HL-60 (cell line): Measurements from ENCODE around the gene SHANK3.
"Not testable (repeated sequence)": the region's sequence is repeated elsewhere in the genome, so short reads cannot be mapped to it uniquely, and the experiment has no call there.

ENCODE experiments used
- DNase-seq, 2 experiments: peaks; one replicate each; pipeline ENCODE4 v3.0.0-alpha.2; 2010 to 2020; ENCODE audit warnings: low read depth in 1 of 2, low spot score in 1 of 2
- H3K27ac ChIP-seq: fragments of 250-450 bp; sonication (Bioruptor Pico); replicated peaks from 2 replicates; pipeline ENCODE4 v1.5.1; 2020; ENCODE audit warnings: mild to moderate bottlenecking, moderate library complexity
- H3K27me3 ChIP-seq: fragments of 250-450 bp; sonication (Bioruptor Pico); 2 replicates; pipeline ENCODE4 v1.5.1; 2021; ENCODE audit warnings: mild to moderate bottlenecking, moderate library complexity; ENCODE audit not compliant: insufficient read depth, poor library complexity, severe bottlenecking
- H3K4me3 ChIP-seq: replicated peaks from 2 replicates; pipeline ENCODE4 v1.5.1; 2011; ENCODE audit warnings: mild to moderate bottlenecking, control low read depth, low read length; ENCODE audit not compliant: insufficient read depth
- CTCF ChIP-seq: IDR thresholded peaks from one replicate; pipeline ENCODE4 v1.5.1; 2011; ENCODE audit warnings: low read length, control low read depth, inconsistent platforms; ENCODE audit not compliant: insufficient read depth
- GABPA ChIP-seq: IDR thresholded peaks from 2 replicates; pipeline ENCODE4 v1.6.1; 2012; ENCODE audit warnings: low read depth
- POLR2AphosphoS5 ChIP-seq: IDR thresholded peaks from 2 replicates; pipeline ENCODE4 v1.6.1; 2012; ENCODE audit warnings: low read depth
- SPI1 ChIP-seq: IDR thresholded peaks from 2 replicates; pipeline ENCODE4 v1.6.1; 2012; ENCODE audit warnings: low read depth, mild to moderate bottlenecking, borderline replicate concordance
- TF ChIP-seq, protein P1 (sequence below): IDR thresholded peaks from 2 replicates; pipeline ENCODE4 v1.6.1; 2012; ENCODE audit warnings: low read depth; ENCODE audit not compliant: insufficient replicate concordance

SHANK3 gene

DNA sequence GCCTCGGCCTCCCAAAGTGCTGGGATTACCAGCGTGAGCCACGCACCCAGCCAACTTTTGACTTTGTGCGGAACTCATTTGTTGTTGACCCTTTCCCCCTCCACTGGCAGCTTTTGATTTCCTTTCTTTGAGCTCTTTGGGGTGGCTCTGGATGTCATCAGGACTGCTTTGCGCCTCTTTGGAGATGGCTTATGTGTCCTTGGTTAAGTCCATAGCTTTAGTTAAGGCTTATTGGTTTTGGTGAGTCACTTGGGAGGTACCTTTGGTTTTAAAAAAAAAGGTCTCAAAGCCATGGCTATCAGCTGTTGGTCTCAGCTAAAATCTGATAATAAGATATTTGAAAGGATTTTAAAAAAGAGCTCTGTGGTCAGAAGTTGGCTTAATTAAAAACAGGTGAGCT is 39.5 kb upstream of the SHANK3 start:
- DNase-seq, result no peak
- Histone ChIP-seq H3K27ac (no peak overlapping the region), H3K4me3 (no peak overlapping the region), H3K27me3 (no peaks in the 10 kb centered on the region)
- TF ChIP-seq GABPA (no peak), CTCF (no peak), POLR2AphosphoS5 (no peak), SPI1 (no peak)
- TF ChIP-seq, protein P1, sequence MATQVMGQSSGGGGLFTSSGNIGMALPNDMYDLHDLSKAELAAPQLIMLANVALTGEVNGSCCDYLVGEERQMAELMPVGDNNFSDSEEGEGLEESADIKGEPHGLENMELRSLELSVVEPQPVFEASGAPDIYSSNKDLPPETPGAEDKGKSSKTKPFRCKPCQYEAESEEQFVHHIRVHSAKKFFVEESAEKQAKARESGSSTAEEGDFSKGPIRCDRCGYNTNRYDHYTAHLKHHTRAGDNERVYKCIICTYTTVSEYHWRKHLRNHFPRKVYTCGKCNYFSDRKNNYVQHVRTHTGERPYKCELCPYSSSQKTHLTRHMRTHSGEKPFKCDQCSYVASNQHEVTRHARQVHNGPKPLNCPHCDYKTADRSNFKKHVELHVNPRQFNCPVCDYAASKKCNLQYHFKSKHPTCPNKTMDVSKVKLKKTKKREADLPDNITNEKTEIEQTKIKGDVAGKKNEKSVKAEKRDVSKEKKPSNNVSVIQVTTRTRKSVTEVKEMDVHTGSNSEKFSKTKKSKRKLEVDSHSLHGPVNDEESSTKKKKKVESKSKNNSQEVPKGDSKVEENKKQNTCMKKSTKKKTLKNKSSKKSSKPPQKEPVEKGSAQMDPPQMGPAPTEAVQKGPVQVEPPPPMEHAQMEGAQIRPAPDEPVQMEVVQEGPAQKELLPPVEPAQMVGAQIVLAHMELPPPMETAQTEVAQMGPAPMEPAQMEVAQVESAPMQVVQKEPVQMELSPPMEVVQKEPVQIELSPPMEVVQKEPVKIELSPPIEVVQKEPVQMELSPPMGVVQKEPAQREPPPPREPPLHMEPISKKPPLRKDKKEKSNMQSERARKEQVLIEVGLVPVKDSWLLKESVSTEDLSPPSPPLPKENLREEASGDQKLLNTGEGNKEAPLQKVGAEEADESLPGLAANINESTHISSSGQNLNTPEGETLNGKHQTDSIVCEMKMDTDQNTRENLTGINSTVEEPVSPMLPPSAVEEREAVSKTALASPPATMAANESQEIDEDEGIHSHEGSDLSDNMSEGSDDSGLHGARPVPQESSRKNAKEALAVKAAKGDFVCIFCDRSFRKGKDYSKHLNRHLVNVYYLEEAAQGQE, result no peak

DNA sequence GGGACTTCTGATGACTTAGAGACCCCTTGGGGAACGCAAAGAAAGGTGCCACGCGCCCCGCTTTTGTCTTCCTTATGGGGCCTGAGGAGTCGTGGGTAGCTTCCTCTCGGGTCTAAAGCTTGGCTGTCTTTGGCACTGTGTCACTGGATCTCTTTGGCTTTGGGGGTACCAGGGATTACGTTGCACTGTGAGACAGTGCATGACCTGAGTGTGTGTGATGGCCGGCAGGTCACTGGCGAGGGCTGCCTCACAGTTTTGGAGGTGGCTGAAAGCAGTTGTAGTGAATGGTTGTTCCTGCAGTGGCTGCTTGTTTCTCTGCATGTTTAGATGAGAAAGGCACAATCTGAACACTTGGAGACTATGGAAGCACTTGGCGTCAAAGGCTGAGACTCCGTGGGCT is 38.9 kb upstream of the SHANK3 start:
- no peak overlapping the region for H3K4me3 ChIP-seq
- TF ChIP-seq GABPA (no peak), POLR2AphosphoS5 (no peak), CTCF (no peak), SPI1 (no peak)
- TF ChIP-seq, protein P1, result no peak
- no peaks in the 10 kb centered on the region for H3K27me3 ChIP-seq
- DNase-seq, result no peak
- H3K27ac ChIP-seq, result no peak overlapping the region

DNA sequence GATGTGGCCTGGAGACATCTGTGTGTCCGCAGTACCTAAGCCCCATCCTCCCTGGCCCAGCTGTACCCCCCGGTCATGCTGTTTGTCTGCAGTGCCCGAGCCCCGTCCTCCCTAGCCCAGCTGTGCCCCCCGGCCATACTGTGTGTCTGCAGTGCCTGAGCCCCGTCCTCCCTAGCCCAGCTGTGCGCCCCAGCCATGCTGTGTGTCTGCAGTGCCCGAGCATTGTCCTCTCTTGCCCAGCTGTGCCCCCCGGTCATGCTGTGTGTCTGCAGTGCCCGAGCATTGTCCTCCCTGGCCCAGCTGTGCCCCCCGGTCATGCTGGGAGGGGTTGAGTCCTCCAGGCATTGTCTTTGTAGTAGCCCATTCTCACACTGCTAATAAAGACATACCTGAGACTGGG is 37.0 kb upstream of the SHANK3 start:
- no peak for DNase-seq
- Histone ChIP-seq H3K27ac (no peak overlapping the region), H3K4me3 (no peak overlapping the region), H3K27me3 (no peaks in the 10 kb centered on the region)
- TF ChIP-seq, protein P1, result no peak
- TF ChIP-seq POLR2AphosphoS5, result no peak
- no peak for TF ChIP-seq CTCF

DNA sequence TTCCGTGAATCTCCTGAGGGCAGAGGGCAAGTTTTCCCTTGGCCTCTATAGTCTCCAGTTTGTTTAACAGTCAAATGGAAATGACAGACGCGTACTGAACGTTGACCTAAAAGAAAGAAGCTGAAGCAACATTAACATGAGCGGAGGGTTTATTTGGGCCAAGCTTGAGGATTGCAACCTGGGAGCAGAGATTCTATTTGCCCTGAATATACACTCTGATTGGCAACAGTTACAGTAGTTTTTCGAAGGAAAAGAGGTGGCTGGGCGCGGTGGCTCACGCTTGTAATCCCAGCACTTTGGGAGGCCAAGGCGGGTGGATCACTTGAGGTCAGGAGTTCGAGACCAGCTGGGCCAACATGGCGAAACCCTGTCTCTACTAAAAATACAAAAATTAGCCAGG is 32.3 kb upstream of the SHANK3 start:
- not testable (repeated sequence) for DNase-seq, H3K27ac ChIP-seq, H3K27me3 ChIP-seq, H3K4me3 ChIP-seq
